ENCODE data around the gene MTA3. TPM values are rescaled to one million over a fixed set of nuclear protein-coding genes. Genes with fewer than 3 reads are reported as not detected.

Gene MTA3
- total RNA-seq, 1 donor from 2014 or later, result 25.6 TPM

GRCh38 chr2:42788478-42788793 lies 220.0 kb downstream of the MTA3 start:
- intact Hi-C loops (cut with DNase I), result no loop called here
- ATAC-seq (ENCODE audit: poor library complexity), result no peak
- DNase-seq, result no peak

GRCh38 chr2:42788882-42789281 lies 220.4 kb downstream of the MTA3 start:
- intact Hi-C loops (cut with DNase I), result no loop called here
- no peak for DNase-seq
- no peak for ATAC-seq (ENCODE audit: poor library complexity)

GRCh38 chr2:42789751-42790150 lies 221.3 kb downstream of the MTA3 start:
- ATAC-seq (ENCODE audit: poor library complexity), result no peak
- intact Hi-C loops (cut with DNase I), result no loop called here

GRCh38 chr2:42791606-42792005 lies 223.2 kb downstream of the MTA3 start:
- no peak for ATAC-seq (ENCODE audit: poor library complexity)
- DNase-seq, result no peak
- intact Hi-C loops (cut with DNase I), result no loop called here

More at GRCh38 chr2:42789751-42790150, 221.3 kb downstream of the MTA3 start:
- no peak for DNase-seq

- ATAC-seq (ENCODE audit: poor library complexity), result peak; percentile 80
- DNase-seq, result no peak
- intact Hi-C loops (cut with DNase I), result no loop called here
These were observed 223.7 kb downstream of the MTA3 start for GRCh38 chr2:42792087-42792582.

GRCh38 chr2:42792583-42793333 lies 224.3 kb downstream of the MTA3 start, which contains the start of gene HAAO:
Gene HAAO, minus strand, starts transcription at chr2:42792583. Its CDS starts 47 bp downstream, at chr2:42792536.
- DNase-seq (peak; percentile 77), ATAC-seq (ENCODE audit: poor library complexity) (peak; percentile 66)
- intact Hi-C loops (cut with DNase I), result no loop called here

- DNase-seq (no peak), ATAC-seq (ENCODE audit: poor library complexity) (peak; percentile 20)
- intact Hi-C loops (cut with DNase I), result no loop called here
These were observed 225.2 kb downstream of the MTA3 start for GRCh38 chr2:42793334-42794270.

- intact Hi-C loops (cut with DNase I), result no loop called here
- no peak for DNase-seq
- ATAC-seq (ENCODE audit: poor library complexity), result peak; percentile 13
These were observed 226.0 kb downstream of the MTA3 start for GRCh38 chr2:42794271-42795046.

GRCh38 chr2:42795275-42795674 lies 226.8 kb downstream of the MTA3 start:
- DNase-seq (no peak), ATAC-seq (ENCODE audit: poor library complexity) (no peak)
- intact Hi-C loops (cut with DNase I), result no loop called here

GRCh38 chr2:42795841-42796301 lies 227.4 kb downstream of the MTA3 start:
- no peak for ATAC-seq (ENCODE audit: poor library complexity)
- no peak for DNase-seq
- intact Hi-C loops (cut with DNase I), result no loop called here

- intact Hi-C loops (cut with DNase I), result no loop called here
- ATAC-seq (ENCODE audit: poor library complexity) (no peak), DNase-seq (no peak)
These were observed 228.2 kb downstream of the MTA3 start for GRCh38 chr2:42796427-42797248.

- intact Hi-C loops (cut with DNase I), result no loop called here
- ATAC-seq (ENCODE audit: poor library complexity) (no peak), DNase-seq (no peak)
These were observed 228.8 kb downstream of the MTA3 start for GRCh38 chr2:42797281-42797680.

- intact Hi-C loops (cut with DNase I), result no loop called here
- ATAC-seq (ENCODE audit: poor library complexity) (no peak), DNase-seq (no peak)
These were observed 231.4 kb downstream of the MTA3 start for GRCh38 chr2:42799881-42800280.

GRCh38 chr2:42800461-42800962 lies 232.1 kb downstream of the MTA3 start:
- intact Hi-C loops (cut with DNase I), result no loop called here
- DNase-seq, result no peak
- no peak for ATAC-seq (ENCODE audit: poor library complexity)

GRCh38 chr2:42800981-42801380 lies 232.5 kb downstream of the MTA3 start:
- DNase-seq, result peak; percentile 42
- ATAC-seq (ENCODE audit: poor library complexity), result no peak
- intact Hi-C loops (cut with DNase I), result no loop called here

- ATAC-seq (ENCODE audit: poor library complexity) (no peak), DNase-seq (no peak)
- intact Hi-C loops (cut with DNase I), result no loop called here
These were observed 232.9 kb downstream of the MTA3 start for GRCh38 chr2:42801381-42801780.

GRCh38 chr2:42802150-42802549 lies 233.7 kb downstream of the MTA3 start:
- intact Hi-C loops (cut with DNase I), result no loop called here
- DNase-seq, result no peak
- ATAC-seq (ENCODE audit: poor library complexity), result no peak

- ATAC-seq (ENCODE audit: poor library complexity) (no peak), DNase-seq (no peak)
- intact Hi-C loops (cut with DNase I), result no loop called here
These were observed 235.9 kb downstream of the MTA3 start for GRCh38 chr2:42804338-42804737.
